Measurements from ENCODE around the gene ALG13. TPM values are rescaled to one million over a fixed set of nuclear protein-coding genes. Genes with fewer than 3 reads are reported as not detected.

ALG13 gene
- total and polyA plus RNA-seq, 2 donors (not counting 1 experiment from before 2014, with no cell fraction given) = 138 to 166 TPM

GRCh38 chrX:111650845-111651244, 30.1 kb upstream of the ALG13 start:
- Histone ChIP-seq H3K27me3 (replicated peaks in 1 of 4; ENCODE audit: control extremely low read depth in 1 of 4, control insufficient read depth in 3 of 4, insufficient read depth in 4 of 4, low read length in 3 of 4) (no peaks in the 10 kb centered on the region), H3K36me3 (replicated peaks in 1 of 2; ENCODE audit: control extremely low read depth in 1 of 2, control insufficient read depth in 1 of 2, extremely low read depth in 1 of 2, insufficient read depth in 2 of 2, low read length in 1 of 2) (no peaks in the 10 kb centered on the region), H3K4me2 (replicated peaks; ENCODE audit: low read depth, low read length, poor library complexity, severe bottlenecking) (no peak overlapping the region), H4K20me1 (ENCODE audit: control insufficient read depth, insufficient read depth, low read length, poor library complexity, severe bottlenecking) (no peaks in the 10 kb centered on the region), H2AFZ (ENCODE audit: insufficient read depth, low read depth, low read length, poor library complexity, severe bottlenecking) (no peak overlapping the region), H3K4me1 (ENCODE audit: control insufficient read depth in 2 of 2, insufficient read depth in 2 of 2, low read length in 2 of 2) (no peaks in the 10 kb centered on the region), H3K79me2 (ENCODE audit: control insufficient read depth, insufficient read depth, low read length) (no peaks in the 10 kb centered on the region), H3K9ac (ENCODE audit: low read length) (no peak overlapping the region), H3K27ac (ENCODE audit: low read length in 2 of 2) (no peak overlapping the region), H3K4me3 (ENCODE audit: control extremely low read depth in 1 of 5, extremely low read depth in 1 of 5, insufficient read depth in 1 of 5, low read depth in 2 of 5, low read length in 4 of 5) (no peak overlapping the region), H3K9me3 (ENCODE audit: control extremely low read depth in 1 of 3, control insufficient read depth in 2 of 3, insufficient read depth in 1 of 3, low read length in 2 of 3) (peaks cover 0 to 8% (median 0%) of the 10 kb centered on the region in 3 donors)
- intact Hi-C loops (cut with micrococcal nuclease) = no loop called here
- H3K9me3 Mint-ChIP-seq (ENCODE audit: insufficient read depth) = peaks cover 2% of the 10 kb centered on the region
- ChIA-PET CTCF (no interaction called here), POLR2A (no interaction called here)
- ATAC-seq (ENCODE audit: low read depth) (no peak), DNase-seq (no peak)
- H3K4me3 Mint-ChIP-seq = no peak overlapping the region
- no peaks in the 10 kb centered on the region for H3K27me3 Mint-ChIP-seq
- H3K27ac Mint-ChIP-seq = no peak overlapping the region
- TF ChIP-seq EZH2 (IDR thresholded peaks at IDR 0.05; ENCODE audit: borderline replicate concordance, insufficient read depth, low read depth, low read length, poor library complexity, severe bottlenecking) = no peak
- TF ChIP-seq CTCF (IDR thresholded peaks at IDR 0.05) = no peak
- no peaks in the 10 kb centered on the region for H3K4me1 Mint-ChIP-seq

GRCh38 chrX:111652719-111653118, 28.3 kb upstream of the ALG13 start:
- no peaks in the 10 kb centered on the region for H3K79me2 ChIP-seq (ENCODE audit: control insufficient read depth, insufficient read depth, low read length)
- H3K4me3 ChIP-seq (ENCODE audit: control extremely low read depth in 1 of 5, extremely low read depth in 1 of 5, insufficient read depth in 1 of 5, low read depth in 2 of 5, low read length in 4 of 5) = no peak overlapping the region
- no peak overlapping the region for H3K4me3 Mint-ChIP-seq
- H3K9me3 Mint-ChIP-seq (ENCODE audit: insufficient read depth) = no peaks in the 10 kb centered on the region
- ChIA-PET CTCF (no interaction called here), POLR2A (no interaction called here)
- H3K4me1 ChIP-seq (ENCODE audit: control insufficient read depth in 2 of 2, insufficient read depth in 2 of 2, low read length in 2 of 2) = no peaks in the 10 kb centered on the region
- H3K27ac ChIP-seq (ENCODE audit: low read length in 2 of 2) = no peak overlapping the region
- no peak overlapping the region for H2AFZ ChIP-seq (ENCODE audit: insufficient read depth, low read depth, low read length, poor library complexity, severe bottlenecking)
- no peak overlapping the region for H3K27ac Mint-ChIP-seq
- H3K27me3 ChIP-seq (replicated peaks in 1 of 4; ENCODE audit: control extremely low read depth in 1 of 4, control insufficient read depth in 3 of 4, insufficient read depth in 4 of 4, low read length in 3 of 4) = no peaks in the 10 kb centered on the region
- ATAC-seq (ENCODE audit: low read depth) (no peak), DNase-seq (no peak)
- H3K27me3 Mint-ChIP-seq = no peaks in the 10 kb centered on the region
- no peaks in the 10 kb centered on the region for H4K20me1 ChIP-seq (ENCODE audit: control insufficient read depth, insufficient read depth, low read length, poor library complexity, severe bottlenecking)
- no peaks in the 10 kb centered on the region for H3K4me1 Mint-ChIP-seq
- no peak overlapping the region for H3K9ac ChIP-seq (ENCODE audit: low read length)
- no CpG with 5 or more reads among the region's 3 CpGs for WGBS (ENCODE audit: insufficient coverage)
- no peak for TF ChIP-seq CTCF (IDR thresholded peaks at IDR 0.05)
- TF ChIP-seq EZH2 (IDR thresholded peaks at IDR 0.05; ENCODE audit: borderline replicate concordance, insufficient read depth, low read depth, low read length, poor library complexity, severe bottlenecking) = no peak
- no peaks in the 10 kb centered on the region for H3K36me3 ChIP-seq (replicated peaks in 1 of 2; ENCODE audit: control extremely low read depth in 1 of 2, control insufficient read depth in 1 of 2, extremely low read depth in 1 of 2, insufficient read depth in 2 of 2, low read length in 1 of 2)
- intact Hi-C loops (cut with micrococcal nuclease) = no loop called here
- H3K9me3 ChIP-seq (ENCODE audit: control extremely low read depth in 1 of 3, control insufficient read depth in 2 of 3, insufficient read depth in 1 of 3, low read length in 2 of 3) = peaks cover 0 to 8% (median 0%) of the 10 kb centered on the region in 3 donors
- no peak overlapping the region for H3K4me2 ChIP-seq (replicated peaks; ENCODE audit: low read depth, low read length, poor library complexity, severe bottlenecking)

Data from B cell (primary cell).